Panc1 (cell line): ENCODE results near the gene RGS10. TPM values are rescaled to one million over a fixed set of nuclear protein-coding genes. Genes with fewer than 3 reads are reported as not detected.

Experiments
- ATAC-seq: fragments of 200-7000 bp; cut with Tn5 transposase; 2 replicates; pipeline ENCODE4 v1.9.1; 2020; ENCODE audit warnings: mild to moderate bottlenecking, moderate library complexity
- BruUV-seq: library from RNA; stranded (reverse); fragments of 400-500 nt; replicated peaks from 2 replicates; lab custom pipeline; 2021; lab: Mats Ljungman, UMichigan
- CTCF ChIA-PET: fragments of 300-600 bp; sonication (Branson Sonifier 250); formaldehyde crosslinking; loops from one replicate; lab custom pipeline; 2022; ENCODE audit warnings: antibody characterized with exemption; lab: Charles Lee
- POLR2A ChIA-PET: fragments of 300-600 bp; sonication (Branson Sonifier 250); formaldehyde crosslinking; loops from one replicate; lab custom pipeline; 2022; ENCODE audit warnings: antibody characterized with exemption; lab: Charles Lee
- DNase-seq: peaks from one replicate; pipeline ENCODE4 v3.0.0-alpha.2; 2010; ENCODE audit warnings: low read depth, low spot score
- H3K27ac ChIP-seq: 2 replicates; pipeline ENCODE4 v1.5.1; 2011; ENCODE audit warnings: mild to moderate bottlenecking, low read length, inconsistent platforms
- H3K27me3 ChIP-seq: fragments of 200-500 bp; sonication (Bioruptor generic); 2 replicates; pipeline ENCODE4 v1.6.0; 2014; ENCODE audit warnings: low read length, inconsistent platforms; ENCODE audit not compliant: control insufficient read depth, insufficient read depth
- H3K36me3 ChIP-seq: fragments of 200-500 bp; sonication (Bioruptor generic); 2 replicates; pipeline ENCODE4 v1.5.1; 2014; ENCODE audit warnings: inconsistent platforms, mild to moderate bottlenecking, low read length, moderate library complexity; ENCODE audit not compliant: control insufficient read depth, insufficient read depth
- H3K4me1 ChIP-seq: 2 replicates; pipeline ENCODE4 v1.5.1; 2011; ENCODE audit warnings: inconsistent platforms, mild to moderate bottlenecking, low read length, moderate library complexity; ENCODE audit not compliant: control insufficient read depth, insufficient read depth
- H3K4me3 ChIP-seq, 2 experiments: 2 replicates each; pipeline ENCODE4 v1.5.1; 2011 to 2012; ENCODE audit warnings: low read depth in 2 of 2, low read length in 2 of 2, mild to moderate bottlenecking in 2 of 2, inconsistent platforms in 1 of 2, moderate library complexity in 1 of 2
- H3K9me3 ChIP-seq: fragments of 200-500 bp; sonication (Bioruptor generic); 2 replicates; pipeline ENCODE4 v1.5.1; 2014; ENCODE audit warnings: low read depth, mild to moderate bottlenecking, inconsistent platforms, low read length, moderate library complexity; ENCODE audit not compliant: control insufficient read depth, insufficient read depth
- POLR2AphosphoS5 ChIP-seq: IDR thresholded peaks from 2 replicates; pipeline ENCODE4 v1.6.1; 2012; ENCODE audit warnings: mild to moderate bottlenecking, low read depth, low read length, moderate library complexity
- REST ChIP-seq, 2 experiments: IDR thresholded peaks; 2 replicates each; pipeline ENCODE4 v1.6.1; 2011 to 2012; ENCODE audit warnings: low read depth in 2 of 2, control low read depth in 1 of 2, low read length in 1 of 2, mild to moderate bottlenecking in 1 of 2, moderate library complexity in 1 of 2; ENCODE audit not compliant: insufficient read depth in 1 of 2
- SIN3A ChIP-seq: IDR thresholded peaks from 2 replicates; pipeline ENCODE4 v1.6.1; 2012; ENCODE audit warnings: low read depth, mild to moderate bottlenecking, low read length, moderate library complexity, borderline replicate concordance; ENCODE audit not compliant: insufficient read depth
- TCF7L2 ChIP-seq: IDR thresholded peaks from 2 replicates; pipeline ENCODE4 v1.6.1; 2011; ENCODE audit warnings: mild to moderate bottlenecking, low read depth, low read length, inconsistent platforms
- in situ Hi-C: cut with HindIII; loops from 2 replicates; pipeline ENCODE4 v1.10.0; 2016; ENCODE audit warnings: low sequenced_read_pairs, low pct_unique_long_range_greater_than_20kb
- intact Hi-C: fragments of 100-400 bp; cut with micrococcal nuclease; formaldehyde crosslinking; loops from one replicate; pipeline ENCODE4 v1.10.0; 2022; ENCODE audit not compliant: unreplicated experiment
- total RNA-seq: library from RNA; stranded (reverse); gene quantifications from one replicate; pipeline ENCODE4 v1.2.1, GENCODE V29; 2021; ENCODE audit not compliant: unreplicated experiment
- TF ChIP-seq, protein P1 (sequence below): fragments of 450-650 bp; IDR thresholded peaks from 2 replicates; pipeline ENCODE4 v1.5.1; 2017; ENCODE audit warnings: mild to moderate bottlenecking

Gene RGS10
- total RNA-seq, 1 experiment from 2014 or later = 68.6 TPM

DNA sequence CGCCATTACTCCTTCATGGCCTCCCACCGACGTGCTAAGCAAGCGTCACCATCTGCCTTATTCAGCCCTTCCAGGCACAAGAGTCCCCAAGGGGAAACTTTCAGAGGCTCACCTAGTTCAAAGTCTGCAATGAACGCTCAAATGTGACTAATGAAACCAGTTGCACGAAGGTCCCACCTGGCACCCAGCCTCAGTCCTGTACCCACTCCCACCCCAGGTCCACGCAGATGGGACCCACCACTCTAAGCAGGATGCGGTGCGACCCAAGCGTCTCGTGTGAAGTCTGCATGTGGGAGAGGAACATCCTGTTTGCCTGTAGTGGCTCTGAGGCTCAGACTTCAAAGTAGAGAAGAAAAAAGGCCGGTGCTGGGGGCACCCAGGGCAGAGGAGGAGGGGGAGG is 40.3 kb downstream of the RGS10 start:
- Histone ChIP-seq H3K4me1 (no peaks in the 10 kb centered on the region), H3K27ac (no peak overlapping the region), H3K27me3 (no peaks in the 10 kb centered on the region), H3K36me3 (no peaks in the 10 kb centered on the region), H3K4me3 (no peak overlapping the region), H3K9me3 (no peaks in the 10 kb centered on the region)
- no peak for DNase-seq
- no TSS peak for BruUV-seq
- in situ Hi-C loops (no loop called here), intact Hi-C loops (no loop called here)
- no peak for ATAC-seq
- ChIA-PET CTCF (no interaction called here), POLR2A (no interaction called here)
- TF ChIP-seq SIN3A = no peak
- no peak for TF ChIP-seq POLR2AphosphoS5
- TF ChIP-seq, protein P1, sequence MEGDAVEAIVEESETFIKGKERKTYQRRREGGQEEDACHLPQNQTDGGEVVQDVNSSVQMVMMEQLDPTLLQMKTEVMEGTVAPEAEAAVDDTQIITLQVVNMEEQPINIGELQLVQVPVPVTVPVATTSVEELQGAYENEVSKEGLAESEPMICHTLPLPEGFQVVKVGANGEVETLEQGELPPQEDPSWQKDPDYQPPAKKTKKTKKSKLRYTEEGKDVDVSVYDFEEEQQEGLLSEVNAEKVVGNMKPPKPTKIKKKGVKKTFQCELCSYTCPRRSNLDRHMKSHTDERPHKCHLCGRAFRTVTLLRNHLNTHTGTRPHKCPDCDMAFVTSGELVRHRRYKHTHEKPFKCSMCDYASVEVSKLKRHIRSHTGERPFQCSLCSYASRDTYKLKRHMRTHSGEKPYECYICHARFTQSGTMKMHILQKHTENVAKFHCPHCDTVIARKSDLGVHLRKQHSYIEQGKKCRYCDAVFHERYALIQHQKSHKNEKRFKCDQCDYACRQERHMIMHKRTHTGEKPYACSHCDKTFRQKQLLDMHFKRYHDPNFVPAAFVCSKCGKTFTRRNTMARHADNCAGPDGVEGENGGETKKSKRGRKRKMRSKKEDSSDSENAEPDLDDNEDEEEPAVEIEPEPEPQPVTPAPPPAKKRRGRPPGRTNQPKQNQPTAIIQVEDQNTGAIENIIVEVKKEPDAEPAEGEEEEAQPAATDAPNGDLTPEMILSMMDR = no peak
- no peak for TF ChIP-seq REST (IDR thresholded peaks at IDR 0.05; ENCODE audit: insufficient read depth in 1 of 2, low read depth in 2 of 2, low read length in 1 of 2)

- H3K4me3 ChIP-seq = no peak overlapping the region
- H3K4me1 ChIP-seq = no peaks in the 10 kb centered on the region
- ATAC-seq (no peak), DNase-seq (no peak)
- no TSS peak for BruUV-seq
- in situ Hi-C loops = no loop called here
- intact Hi-C loops = no loop called here
- CTCF ChIA-PET = no interaction called here
- TF ChIP-seq, protein P1 = no peak
- no peak for TF ChIP-seq REST (IDR thresholded peaks at IDR 0.05; ENCODE audit: insufficient read depth in 1 of 2, low read depth in 2 of 2, low read length in 1 of 2)
- no peak for TF ChIP-seq SIN3A
- TF ChIP-seq TCF7L2 = no peak
- TF ChIP-seq POLR2AphosphoS5 = no peak
- H3K9me3 ChIP-seq = no peaks in the 10 kb centered on the region
- POLR2A ChIA-PET = no interaction called here
- H3K36me3 ChIP-seq = no peaks in the 10 kb centered on the region
- no peaks in the 10 kb centered on the region for H3K27me3 ChIP-seq
- H3K27ac ChIP-seq = no peak overlapping the region
These were observed 40.8 kb downstream of the RGS10 start for GRCh38 chr10:119501690-119502089.
